ENCODE results near the gene USP37. TPM values are rescaled to one million over a fixed set of nuclear protein-coding genes. Genes with fewer than 3 reads are reported as not detected.

Gene USP37
- total and polyA plus RNA-seq, 2 of the 13 experiments (the other 11 are each of a cell fraction or from before 2014, with no cell fraction given), result 6.5 to 30.6 TPM

DNA sequence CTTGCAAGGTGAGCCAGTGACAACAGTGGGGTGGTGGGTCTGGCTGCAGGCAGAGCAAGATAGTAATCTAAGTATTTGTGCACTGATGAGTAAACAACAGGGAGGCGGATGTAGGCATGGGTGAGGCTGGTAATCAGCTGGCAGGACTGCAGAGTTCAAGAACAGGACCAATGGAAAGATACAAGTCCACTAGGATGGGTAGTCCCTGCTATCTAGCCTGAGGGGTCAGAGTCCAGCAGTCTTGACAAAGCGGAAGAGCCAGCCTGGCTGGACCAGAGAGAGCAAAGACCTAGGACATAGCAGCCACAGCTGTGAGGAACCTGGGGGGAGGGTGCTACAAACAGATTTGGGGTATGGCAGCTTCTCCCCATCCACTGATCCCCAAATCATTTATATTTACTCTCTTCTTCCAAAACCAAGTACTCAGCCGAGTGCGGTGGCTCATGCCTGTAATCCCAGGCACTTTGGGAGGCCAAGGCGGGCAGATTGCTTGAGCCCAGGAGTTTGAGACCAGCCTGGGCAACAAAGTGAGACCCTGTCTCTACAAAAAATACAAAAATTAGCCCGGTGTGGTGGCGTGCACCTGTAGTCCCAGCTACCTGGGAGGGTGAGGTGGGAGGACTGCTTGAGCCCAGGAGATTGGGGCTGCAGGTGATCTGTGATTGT is 123.3 kb downstream of the USP37 start (continued):
- TF ChIP-seq, protein P1, sequence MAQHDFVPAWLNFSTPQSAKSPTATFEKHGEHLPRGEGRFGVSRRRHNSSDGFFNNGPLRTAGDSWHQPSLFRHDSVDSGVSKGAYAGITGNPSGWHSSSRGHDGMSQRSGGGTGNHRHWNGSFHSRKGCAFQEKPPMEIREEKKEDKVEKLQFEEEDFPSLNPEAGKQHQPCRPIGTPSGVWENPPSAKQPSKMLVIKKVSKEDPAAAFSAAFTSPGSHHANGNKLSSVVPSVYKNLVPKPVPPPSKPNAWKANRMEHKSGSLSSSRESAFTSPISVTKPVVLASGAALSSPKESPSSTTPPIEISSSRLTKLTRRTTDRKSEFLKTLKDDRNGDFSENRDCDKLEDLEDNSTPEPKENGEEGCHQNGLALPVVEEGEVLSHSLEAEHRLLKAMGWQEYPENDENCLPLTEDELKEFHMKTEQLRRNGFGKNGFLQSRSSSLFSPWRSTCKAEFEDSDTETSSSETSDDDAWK (CRISPR knock-in tag; IDR thresholded peaks at IDR 0.05), result no peak
- TF ChIP-seq, protein P2, sequence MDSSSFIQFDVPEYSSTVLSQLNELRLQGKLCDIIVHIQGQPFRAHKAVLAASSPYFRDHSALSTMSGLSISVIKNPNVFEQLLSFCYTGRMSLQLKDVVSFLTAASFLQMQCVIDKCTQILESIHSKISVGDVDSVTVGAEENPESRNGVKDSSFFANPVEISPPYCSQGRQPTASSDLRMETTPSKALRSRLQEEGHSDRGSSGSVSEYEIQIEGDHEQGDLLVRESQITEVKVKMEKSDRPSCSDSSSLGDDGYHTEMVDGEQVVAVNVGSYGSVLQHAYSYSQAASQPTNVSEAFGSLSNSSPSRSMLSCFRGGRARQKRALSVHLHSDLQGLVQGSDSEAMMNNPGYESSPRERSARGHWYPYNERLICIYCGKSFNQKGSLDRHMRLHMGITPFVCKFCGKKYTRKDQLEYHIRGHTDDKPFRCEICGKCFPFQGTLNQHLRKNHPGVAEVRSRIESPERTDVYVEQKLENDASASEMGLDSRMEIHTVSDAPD (CRISPR knock-in tag; IDR thresholded peaks at IDR 0.05), result peak; percentile 97
- TF ChIP-seq KDM5B (CRISPR knock-in tag; IDR thresholded peaks at IDR 0.05; ENCODE audit: borderline replicate concordance) (0 out of 2 replicates have a peak, but pooled peaks have one; percentile 36), TCF7 (IDR thresholded peaks at IDR 0.05; ENCODE audit: low read depth) (0 out of 2 replicates have a peak, but pooled peaks have one; percentile 40), EEA1 (CRISPR knock-in tag; IDR thresholded peaks at IDR 0.05; ENCODE audit: borderline replicate concordance) (no peak), LCORL (IDR thresholded peaks at IDR 0.05) (no peak), LCORL (CRISPR knock-in tag; IDR thresholded peaks at IDR 0.05) (peak; percentile 98), ZNF567 (CRISPR knock-in tag; IDR thresholded peaks at IDR 0.05; ENCODE audit: borderline replicate concordance) (no peak; the same call in 1 of the 2 replicates), SP140L (CRISPR knock-in tag; IDR thresholded peaks at IDR 0.05; ENCODE audit: borderline replicate concordance) (no peak), SPEN (CRISPR knock-in tag; IDR thresholded peaks at IDR 0.05; ENCODE audit: low read depth) (peak; percentile 91; the same call in 1 of the 2 replicates), ZNF235 (CRISPR knock-in tag; IDR thresholded peaks at IDR 0.05; ENCODE audit: borderline replicate concordance) (no peak), ZNF251 (CRISPR knock-in tag; IDR thresholded peaks at IDR 0.05) (0 out of 2 replicates have a peak, but pooled peaks have one; percentile 17), ELF1 (CRISPR knock-in tag; IDR thresholded peaks at IDR 0.05) (peak; percentile 91), ZNF790 (CRISPR knock-in tag; IDR thresholded peaks at IDR 0.05; ENCODE audit: borderline replicate concordance) (no peak), ZNF30 (CRISPR knock-in tag; IDR thresholded peaks at IDR 0.05) (no peak), RORA (CRISPR knock-in tag; IDR thresholded peaks at IDR 0.05) (no peak), ZNF33A (CRISPR knock-in tag; IDR thresholded peaks at IDR 0.05; ENCODE audit: borderline replicate concordance) (no peak), ZNF562 (CRISPR knock-in tag; IDR thresholded peaks at IDR 0.05; ENCODE audit: borderline replicate concordance) (no peak), ZNF782 (CRISPR knock-in tag; IDR thresholded peaks at IDR 0.05; ENCODE audit: borderline replicate concordance) (peak; percentile 69; the same call in 1 of the 2 replicates), ZFP82 (CRISPR knock-in tag; IDR thresholded peaks at IDR 0.05; ENCODE audit: borderline replicate concordance) (no peak), SRSF1 (optimal IDR thresholded peaks at IDR 0.05; ENCODE audit: low read depth, low read length) (no peak), KMT2B (CRISPR knock-in tag; IDR thresholded peaks at IDR 0.05) (peak; percentile 75), ZNF143 (CRISPR knock-in tag; IDR thresholded peaks at IDR 0.05) (peak; percentile 60; the same call in 1 of the 2 replicates), MIXL1 (CRISPR knock-in tag; IDR thresholded peaks at IDR 0.05) (peak; percentile 95)
- TF ChIP-seq, protein P3, sequence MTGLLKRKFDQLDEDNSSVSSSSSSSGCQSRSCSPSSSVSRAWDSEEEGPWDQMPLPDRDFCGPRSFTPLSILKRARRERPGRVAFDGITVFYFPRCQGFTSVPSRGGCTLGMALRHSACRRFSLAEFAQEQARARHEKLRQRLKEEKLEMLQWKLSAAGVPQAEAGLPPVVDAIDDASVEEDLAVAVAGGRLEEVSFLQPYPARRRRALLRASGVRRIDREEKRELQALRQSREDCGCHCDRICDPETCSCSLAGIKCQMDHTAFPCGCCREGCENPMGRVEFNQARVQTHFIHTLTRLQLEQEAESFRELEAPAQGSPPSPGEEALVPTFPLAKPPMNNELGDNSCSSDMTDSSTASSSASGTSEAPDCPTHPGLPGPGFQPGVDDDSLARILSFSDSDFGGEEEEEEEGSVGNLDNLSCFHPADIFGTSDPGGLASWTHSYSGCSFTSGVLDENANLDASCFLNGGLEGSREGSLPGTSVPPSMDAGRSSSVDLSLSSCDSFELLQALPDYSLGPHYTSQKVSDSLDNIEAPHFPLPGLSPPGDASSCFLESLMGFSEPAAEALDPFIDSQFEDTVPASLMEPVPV (CRISPR knock-in tag; IDR thresholded peaks at IDR 0.05), result peak; percentile 82; the same call in 1 of the 2 replicates
- TF ChIP-seq, protein P4, sequence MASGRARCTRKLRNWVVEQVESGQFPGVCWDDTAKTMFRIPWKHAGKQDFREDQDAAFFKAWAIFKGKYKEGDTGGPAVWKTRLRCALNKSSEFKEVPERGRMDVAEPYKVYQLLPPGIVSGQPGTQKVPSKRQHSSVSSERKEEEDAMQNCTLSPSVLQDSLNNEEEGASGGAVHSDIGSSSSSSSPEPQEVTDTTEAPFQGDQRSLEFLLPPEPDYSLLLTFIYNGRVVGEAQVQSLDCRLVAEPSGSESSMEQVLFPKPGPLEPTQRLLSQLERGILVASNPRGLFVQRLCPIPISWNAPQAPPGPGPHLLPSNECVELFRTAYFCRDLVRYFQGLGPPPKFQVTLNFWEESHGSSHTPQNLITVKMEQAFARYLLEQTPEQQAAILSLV (CRISPR knock-in tag; IDR thresholded peaks at IDR 0.05; ENCODE audit: borderline replicate concordance), result peak; percentile 77; the same call in 1 of the 2 replicates

Data from HepG2 (cell line).